Parathyroid adenoma (tissue), 2 donors: ENCODE data around the gene PJA1.

Experiments used
- H2AFZ ChIP-seq: fragments of 300-600 bp; sonication (generic); one replicate; pipeline ENCODE4 v1.7.0; 2017; ENCODE audit warnings: antibody characterized with exemption, mild to moderate bottlenecking
- H3K27ac ChIP-seq: fragments of 300-600 bp; sonication (generic); one replicate; pipeline ENCODE4 v1.7.0; 2017
- H3K27me3 ChIP-seq: fragments of 300-600 bp; sonication (generic); one replicate; pipeline ENCODE4 v1.7.0; 2017; ENCODE audit warnings: low read length; ENCODE audit not compliant: control insufficient read depth, insufficient read depth
- H3K36me3 ChIP-seq: fragments of 300-600 bp; sonication (generic); one replicate; pipeline ENCODE4 v1.7.0; 2017; ENCODE audit warnings: low read length; ENCODE audit not compliant: control insufficient read depth, insufficient read depth
- H3K4me1 ChIP-seq: fragments of 300-600 bp; sonication (generic); one replicate; pipeline ENCODE4 v1.7.0; 2017; ENCODE audit warnings: control low read depth
- H3K4me2 ChIP-seq: fragments of 300-600 bp; sonication (generic); one replicate; pipeline ENCODE4 v1.7.0; 2017; ENCODE audit warnings: low read length
- H3K4me3 ChIP-seq: fragments of 300-600 bp; sonication (generic); one replicate; pipeline ENCODE4 v1.7.0; 2017; ENCODE audit warnings: low read depth, low read length
- H3K79me2 ChIP-seq: fragments of 300-600 bp; sonication (generic); one replicate; pipeline ENCODE4 v1.7.0; 2017; ENCODE audit warnings: control low read depth
- H3K9ac ChIP-seq: fragments of 300-600 bp; sonication (generic); one replicate; pipeline ENCODE4 v1.7.0; 2017; ENCODE audit warnings: mild to moderate bottlenecking
- H3K9me3 ChIP-seq: fragments of 300-600 bp; sonication (generic); one replicate; pipeline ENCODE4 v1.7.0; 2017; ENCODE audit warnings: low read length; ENCODE audit not compliant: control insufficient read depth
- CTCF ChIP-seq: fragments of 300-600 bp; sonication (generic); IDR thresholded peaks from one replicate; pipeline ENCODE4 v1.7.0; 2017; ENCODE audit warnings: antibody characterized with exemption, mild to moderate bottlenecking
- donor health status: primary hyperparathyroidism.

Gene PJA1

GRCh38 chrX:69195192-69195591 is 29.9 kb upstream of the PJA1 start:
- Histone ChIP-seq H3K9ac (no peak overlapping the region), H3K4me3 (no peak overlapping the region), H3K27ac (no peak overlapping the region), H3K79me2 (no peaks in the 10 kb centered on the region), H3K36me3 (no peaks in the 10 kb centered on the region), H2AFZ (no peak overlapping the region), H3K27me3 (no peaks in the 10 kb centered on the region), H3K4me1 (peaks cover 8% of the 10 kb centered on the region), H3K4me2 (no peak overlapping the region), H3K9me3 (no peaks in the 10 kb centered on the region)
- TF ChIP-seq CTCF, result no peak

- no peak for TF ChIP-seq CTCF
Measured at GRCh38 chrX:69192603-69193002, 27.4 kb upstream of the PJA1 start.

GRCh38 chrX:69189576-69190371 is 24.5 kb upstream of the PJA1 start:
- Histone ChIP-seq H3K4me3 (no peak overlapping the region), H3K79me2 (no peaks in the 10 kb centered on the region)
- no peak for TF ChIP-seq CTCF

More at GRCh38 chrX:69192603-69193002, 27.4 kb upstream of the PJA1 start:
- no peaks in the 10 kb centered on the region for H3K36me3 ChIP-seq
- H3K9ac ChIP-seq, result no peak overlapping the region
- no peak overlapping the region for H3K4me2 ChIP-seq
- H3K79me2 ChIP-seq, result no peaks in the 10 kb centered on the region
- H3K27ac ChIP-seq, result no peak overlapping the region
- peaks cover 8% of the 10 kb centered on the region for H3K4me1 ChIP-seq
- H2AFZ ChIP-seq, result no peak overlapping the region
- no peak overlapping the region for H3K4me3 ChIP-seq
- no peaks in the 10 kb centered on the region for H3K27me3 ChIP-seq
- no peaks in the 10 kb centered on the region for H3K9me3 ChIP-seq

GRCh38 chrX:69186651-69187050 is 21.4 kb upstream of the PJA1 start:
- Histone ChIP-seq H3K79me2 (no peaks in the 10 kb centered on the region), H2AFZ (no peak overlapping the region), H3K9me3 (no peaks in the 10 kb centered on the region), H3K27ac (no peak overlapping the region), H3K27me3 (no peaks in the 10 kb centered on the region), H3K4me1 (no peaks in the 10 kb centered on the region), H3K9ac (no peak overlapping the region), H3K4me2 (no peak overlapping the region), H3K4me3 (no peak overlapping the region), H3K36me3 (no peaks in the 10 kb centered on the region)
- no peak for TF ChIP-seq CTCF

More at GRCh38 chrX:69189576-69190371, 24.5 kb upstream of the PJA1 start:
- Histone ChIP-seq H3K4me2 (no peak overlapping the region), H3K9ac (no peak overlapping the region), H3K9me3 (no peaks in the 10 kb centered on the region), H3K36me3 (no peaks in the 10 kb centered on the region), H3K27ac (no peak overlapping the region), H3K27me3 (no peaks in the 10 kb centered on the region), H2AFZ (no peak overlapping the region), H3K4me1 (no peaks in the 10 kb centered on the region)

- Histone ChIP-seq H3K4me3 (no peak overlapping the region), H3K9ac (no peak overlapping the region), H3K9me3 (no peaks in the 10 kb centered on the region), H3K36me3 (no peaks in the 10 kb centered on the region), H3K27ac (no peak overlapping the region), H2AFZ (no peak overlapping the region), H3K4me1 (no peaks in the 10 kb centered on the region), H3K27me3 (no peaks in the 10 kb centered on the region), H3K4me2 (no peak overlapping the region), H3K79me2 (no peaks in the 10 kb centered on the region)
- TF ChIP-seq CTCF, result no peak
Measured at GRCh38 chrX:69185886-69186285, 20.6 kb upstream of the PJA1 start.
